ENCODE measurements around the gene MLLT1.

MLLT1 gene

GRCh38 chr19:6250024-6250615, 29.7 kb downstream of the MLLT1 start:
- no peaks in the 10 kb centered on the region for H3K4me1 ChIP-seq
- H3K36me3 ChIP-seq, result peaks cover 50% of the 10 kb centered on the region
- 0 out of 2 replicates have a peak, but pooled peaks cover 4% of the 10 kb centered on the region for H3K9me3 ChIP-seq
- no peak for DNase-seq
- H3K27me3 ChIP-seq, result no peaks in the 10 kb centered on the region
- TF ChIP-seq, protein P1, sequence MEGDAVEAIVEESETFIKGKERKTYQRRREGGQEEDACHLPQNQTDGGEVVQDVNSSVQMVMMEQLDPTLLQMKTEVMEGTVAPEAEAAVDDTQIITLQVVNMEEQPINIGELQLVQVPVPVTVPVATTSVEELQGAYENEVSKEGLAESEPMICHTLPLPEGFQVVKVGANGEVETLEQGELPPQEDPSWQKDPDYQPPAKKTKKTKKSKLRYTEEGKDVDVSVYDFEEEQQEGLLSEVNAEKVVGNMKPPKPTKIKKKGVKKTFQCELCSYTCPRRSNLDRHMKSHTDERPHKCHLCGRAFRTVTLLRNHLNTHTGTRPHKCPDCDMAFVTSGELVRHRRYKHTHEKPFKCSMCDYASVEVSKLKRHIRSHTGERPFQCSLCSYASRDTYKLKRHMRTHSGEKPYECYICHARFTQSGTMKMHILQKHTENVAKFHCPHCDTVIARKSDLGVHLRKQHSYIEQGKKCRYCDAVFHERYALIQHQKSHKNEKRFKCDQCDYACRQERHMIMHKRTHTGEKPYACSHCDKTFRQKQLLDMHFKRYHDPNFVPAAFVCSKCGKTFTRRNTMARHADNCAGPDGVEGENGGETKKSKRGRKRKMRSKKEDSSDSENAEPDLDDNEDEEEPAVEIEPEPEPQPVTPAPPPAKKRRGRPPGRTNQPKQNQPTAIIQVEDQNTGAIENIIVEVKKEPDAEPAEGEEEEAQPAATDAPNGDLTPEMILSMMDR (IDR thresholded peaks at IDR 0.05; ENCODE audit: low read depth, low read length), result no peak
- H3K4me3 ChIP-seq (ENCODE audit: low read depth, low read length), result no peak overlapping the region

GRCh38 chr19:6249296-6249695, 30.5 kb downstream of the MLLT1 start:
- H3K36me3 ChIP-seq, result peaks cover 46% of the 10 kb centered on the region
- no peaks in the 10 kb centered on the region for H3K27me3 ChIP-seq
- no peak overlapping the region for H3K4me3 ChIP-seq (ENCODE audit: low read depth, low read length)
- DNase-seq, result no peak
- no peaks in the 10 kb centered on the region for H3K4me1 ChIP-seq
- 0 out of 2 replicates have a peak, but pooled peaks cover 4% of the 10 kb centered on the region for H3K9me3 ChIP-seq
- TF ChIP-seq, protein P1 (IDR thresholded peaks at IDR 0.05; ENCODE audit: low read depth, low read length), result no peak

DNA sequence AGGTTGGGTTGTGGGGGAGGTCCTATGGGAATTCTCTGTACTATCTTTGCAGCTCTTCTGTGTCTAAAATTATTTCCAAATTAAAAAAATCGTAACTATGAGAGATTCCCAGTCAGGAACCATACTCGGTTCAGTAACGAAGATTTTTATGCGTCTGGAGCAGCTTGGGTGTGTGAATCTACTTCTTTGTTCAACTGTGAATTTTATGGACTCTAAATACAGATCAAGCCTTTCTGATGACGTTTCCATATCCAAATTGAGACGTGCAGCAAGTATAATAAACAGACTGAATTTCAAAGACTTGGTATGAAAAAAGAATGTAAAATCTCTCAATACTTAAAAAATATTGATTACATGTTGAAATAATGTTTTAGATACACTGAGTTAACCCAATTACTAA, 30.9 kb downstream of the MLLT1 start:
- H3K4me3 ChIP-seq (ENCODE audit: low read depth, low read length), result no peak overlapping the region
- H3K4me1 ChIP-seq, result no peaks in the 10 kb centered on the region
- H3K36me3 ChIP-seq, result peaks cover 41% of the 10 kb centered on the region
- 0 out of 2 replicates have a peak, but pooled peaks cover 4% of the 10 kb centered on the region for H3K9me3 ChIP-seq
- no peak for DNase-seq
- no peaks in the 10 kb centered on the region for H3K27me3 ChIP-seq
- TF ChIP-seq, protein P1 (IDR thresholded peaks at IDR 0.05; ENCODE audit: low read depth, low read length), result no peak

GRCh38 chr19:6248341-6248740, 31.4 kb downstream of the MLLT1 start:
- Histone ChIP-seq H3K9me3 (0 out of 2 replicates have a peak, but pooled peaks cover 4% of the 10 kb centered on the region), H3K27me3 (no peaks in the 10 kb centered on the region), H3K4me1 (peaks cover 2% of the 10 kb centered on the region; the same call in 1 of the 2 replicates), H3K4me3 (ENCODE audit: low read depth, low read length) (no peak overlapping the region), H3K36me3 (peaks cover 36% of the 10 kb centered on the region)
- no peak for DNase-seq
- TF ChIP-seq, protein P1 (IDR thresholded peaks at IDR 0.05; ENCODE audit: low read depth, low read length), result no peak

DNA sequence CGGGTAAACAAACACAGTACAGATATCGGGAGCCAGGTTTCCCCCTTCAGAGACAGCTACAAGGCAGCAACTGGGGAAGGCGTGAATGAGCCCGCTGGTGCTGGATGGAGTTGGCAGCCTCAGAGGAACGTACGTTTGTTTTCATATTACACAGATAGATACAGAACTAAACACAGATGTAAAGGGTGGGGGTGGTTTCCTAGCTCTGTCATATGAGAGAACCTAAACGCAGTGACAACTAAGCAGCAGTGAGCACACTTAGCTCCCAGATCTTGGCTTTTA, 32.8 kb downstream of the MLLT1 start:
- Histone ChIP-seq H3K4me3 (ENCODE audit: low read depth, low read length) (no peak overlapping the region), H3K4me1 (peaks cover 16% of the 10 kb centered on the region), H3K27me3 (no peaks in the 10 kb centered on the region), H3K36me3 (peaks cover 34% of the 10 kb centered on the region), H3K9me3 (0 out of 2 replicates have a peak, but pooled peaks cover 4% of the 10 kb centered on the region)
- TF ChIP-seq, protein P1 (IDR thresholded peaks at IDR 0.05; ENCODE audit: low read depth, low read length), result no peak
- DNase-seq, result no peak

GRCh38 chr19:6246174-6247006, 33.4 kb downstream of the MLLT1 start:
- Histone ChIP-seq H3K36me3 (peaks cover 33% of the 10 kb centered on the region), H3K27me3 (no peaks in the 10 kb centered on the region), H3K4me1 (peaks cover 22% of the 10 kb centered on the region), H3K4me3 (ENCODE audit: low read depth, low read length) (no peak overlapping the region), H3K9me3 (0 out of 2 replicates have a peak, but pooled peaks cover 4% of the 10 kb centered on the region)
- DNase-seq, result no peak
- TF ChIP-seq, protein P1 (IDR thresholded peaks at IDR 0.05; ENCODE audit: low read depth, low read length), result no peak

Data from BE2C (cell line).